HG03196 (cell line): ENCODE measurements around the gene PXDN.
"Not testable (repeated sequence)": the region's sequence is repeated elsewhere in the genome, so short reads cannot be mapped to it uniquely, and the experiment has no call there.

Source experiments
- ATAC-seq: cut with Tn5 transposase; IDR thresholded peaks from one replicate; pipeline ENCODE4 v1.9.1; 2021; ENCODE audit not compliant: unreplicated experiment

Gene PXDN

GRCh38 chr2:1705557-1706076 is 38.7 kb downstream of the PXDN start:
- no peak for ATAC-seq

GRCh38 chr2:1704631-1705556 is 39.4 kb downstream of the PXDN start:
- ATAC-seq: no peak

GRCh38 chr2:1702186-1702565 is 42.1 kb downstream of the PXDN start:
- ATAC-seq: no peak

- no peak for ATAC-seq
These were observed 42.6 kb downstream of the PXDN start for GRCh38 chr2:1701556-1702185.

GRCh38 chr2:1701020-1701419 is 43.3 kb downstream of the PXDN start:
- ATAC-seq: no peak

GRCh38 chr2:1700427-1700826 is 43.9 kb downstream of the PXDN start:
- not testable (repeated sequence) for ATAC-seq

- no peak for ATAC-seq
These were observed 45.9 kb downstream of the PXDN start for GRCh38 chr2:1698188-1698945.

- ATAC-seq: no peak
These were observed 46.7 kb downstream of the PXDN start for GRCh38 chr2:1697601-1698000.

- no peak for ATAC-seq
These were observed 47.8 kb downstream of the PXDN start for GRCh38 chr2:1696472-1696871.

GRCh38 chr2:1694371-1695271 is 49.7 kb downstream of the PXDN start:
- ATAC-seq: no peak

- ATAC-seq: no peak
These were observed 50.6 kb downstream of the PXDN start for GRCh38 chr2:1693723-1694122.

GRCh38 chr2:1692342-1692741 is 52.0 kb downstream of the PXDN start:
- no peak for ATAC-seq

GRCh38 chr2:1691366-1691765 is 52.9 kb downstream of the PXDN start:
- ATAC-seq: no peak

GRCh38 chr2:1690056-1690775 is 54.1 kb downstream of the PXDN start:
- ATAC-seq: no peak

- ATAC-seq: no peak
These were observed 55.5 kb downstream of the PXDN start for GRCh38 chr2:1688859-1689258.

- ATAC-seq: no peak
These were observed 56.2 kb downstream of the PXDN start for GRCh38 chr2:1688161-1688560.

- no peak for ATAC-seq
These were observed 57.1 kb downstream of the PXDN start for GRCh38 chr2:1687254-1687653.

- ATAC-seq: no peak
These were observed 57.6 kb downstream of the PXDN start for GRCh38 chr2:1686784-1687105.

GRCh38 chr2:1685957-1686783 is 58.1 kb downstream of the PXDN start:
- no peak for ATAC-seq
